DOHH2 (cell line): ENCODE results near the gene KRTAP10-9.
"Not testable (repeated sequence)": the region's sequence is repeated elsewhere in the genome, so short reads cannot be mapped to it uniquely, and the experiment has no call there.

Source experiments
- H3F3A ChIP-seq: fragments of 200-600 bp; sonication (generic), shearing (Covaris generic); 2 replicates; pipeline ENCODE4 v1.6.0; 2016; ENCODE audit warnings: antibody characterized with exemption, mild to moderate bottlenecking; ENCODE audit not compliant: control insufficient read depth, insufficient read depth
- H3K27ac ChIP-seq: fragments of 200-600 bp; sonication (generic); 2 replicates; pipeline ENCODE4 v1.5.1; 2014; ENCODE audit warnings: low read depth, mild to moderate bottlenecking, low read length, moderate library complexity
- H3K27me3 ChIP-seq: fragments of 200-600 bp; sonication (generic); 2 replicates; pipeline ENCODE4 v1.6.1; 2014; ENCODE audit warnings: mild to moderate bottlenecking, low read length, mixed read lengths; ENCODE audit not compliant: control insufficient read depth
- H3K36me3 ChIP-seq: fragments of 200-600 bp; sonication (generic); 2 replicates; pipeline ENCODE4 v1.6.1; 2014; ENCODE audit warnings: mild to moderate bottlenecking, low read length, moderate library complexity, mixed read lengths; ENCODE audit not compliant: control insufficient read depth
- H3K4me1 ChIP-seq: fragments of 200-600 bp; sonication (generic); 2 replicates; pipeline ENCODE4 v1.6.1; 2014; ENCODE audit warnings: mild to moderate bottlenecking, low read length, mixed read lengths; ENCODE audit not compliant: control insufficient read depth
- H3K4me2 ChIP-seq: fragments of 200-600 bp; sonication (generic); 2 replicates; pipeline ENCODE4 v1.6.0; 2014; ENCODE audit warnings: mild to moderate bottlenecking, low read length, moderate library complexity
- H3K4me3 ChIP-seq: fragments of 200-600 bp; sonication (generic); 2 replicates; pipeline ENCODE4 v1.5.1; 2014; ENCODE audit warnings: mild to moderate bottlenecking, low read length, mixed read lengths
- H3K79me2 ChIP-seq: fragments of 200-600 bp; sonication (generic); 2 replicates; pipeline ENCODE4 v1.6.1; 2014; ENCODE audit warnings: mild to moderate bottlenecking, low read length, mixed read lengths; ENCODE audit not compliant: control insufficient read depth
- H3K9me2 ChIP-seq: fragments of 200-600 bp; sonication (generic); replicated peaks from 2 replicates; pipeline ENCODE4 v1.6.1; 2014; ENCODE audit warnings: mild to moderate bottlenecking, low read length, mixed read lengths; ENCODE audit not compliant: control insufficient read depth
- H3K9me3 ChIP-seq: fragments of 200-600 bp; sonication (generic); 2 replicates; pipeline ENCODE4 v1.6.1; 2014; ENCODE audit warnings: antibody characterized with exemption, low read length, mixed read lengths; ENCODE audit not compliant: control insufficient read depth, insufficient read depth
- H4K20me1 ChIP-seq: fragments of 200-600 bp; sonication (generic); 2 replicates; pipeline ENCODE4 v1.6.0; 2014; ENCODE audit warnings: low read depth, mild to moderate bottlenecking, antibody characterized with exemption, low read length, moderate library complexity; ENCODE audit not compliant: control insufficient read depth, insufficient read depth
- CTCF ChIP-seq: fragments of 200-600 bp; sonication (generic); IDR thresholded peaks from one replicate; pipeline ENCODE4 v1.5.1; 2014; ENCODE audit warnings: antibody characterized with exemption, mild to moderate bottlenecking, low read depth, low read length; ENCODE audit not compliant: poor library complexity, severe bottlenecking
- EZH2phosphoT487 ChIP-seq: fragments of 200-600 bp; sonication (generic); IDR thresholded peaks from 2 replicates; pipeline ENCODE4 v1.6.1; 2017; ENCODE audit warnings: borderline replicate concordance, mild to moderate bottlenecking, antibody characterized with exemption, low read length, moderate library complexity, mixed read lengths

The KRTAP10-9 gene

GRCh38 chr21:44589094-44589493 is 37.8 kb upstream of the KRTAP10-9 start:
- H4K20me1 ChIP-seq, result no peaks in the 10 kb centered on the region
- TF ChIP-seq CTCF (no peak), EZH2phosphoT487 (no peak)
- no peak overlapping the region for H3K27ac ChIP-seq
- no peak overlapping the region for H3K4me3 ChIP-seq
- H3K4me1 ChIP-seq, result no peaks in the 10 kb centered on the region
- H3F3A ChIP-seq, result no peaks in the 10 kb centered on the region
- no peaks in the 10 kb centered on the region for H3K79me2 ChIP-seq
- no peaks in the 10 kb centered on the region for H3K36me3 ChIP-seq
- H3K9me2 ChIP-seq, result no peaks in the 10 kb centered on the region
- H3K4me2 ChIP-seq, result no peak overlapping the region
- no peaks in the 10 kb centered on the region for H3K9me3 ChIP-seq
- no peaks in the 10 kb centered on the region for H3K27me3 ChIP-seq

DNA sequence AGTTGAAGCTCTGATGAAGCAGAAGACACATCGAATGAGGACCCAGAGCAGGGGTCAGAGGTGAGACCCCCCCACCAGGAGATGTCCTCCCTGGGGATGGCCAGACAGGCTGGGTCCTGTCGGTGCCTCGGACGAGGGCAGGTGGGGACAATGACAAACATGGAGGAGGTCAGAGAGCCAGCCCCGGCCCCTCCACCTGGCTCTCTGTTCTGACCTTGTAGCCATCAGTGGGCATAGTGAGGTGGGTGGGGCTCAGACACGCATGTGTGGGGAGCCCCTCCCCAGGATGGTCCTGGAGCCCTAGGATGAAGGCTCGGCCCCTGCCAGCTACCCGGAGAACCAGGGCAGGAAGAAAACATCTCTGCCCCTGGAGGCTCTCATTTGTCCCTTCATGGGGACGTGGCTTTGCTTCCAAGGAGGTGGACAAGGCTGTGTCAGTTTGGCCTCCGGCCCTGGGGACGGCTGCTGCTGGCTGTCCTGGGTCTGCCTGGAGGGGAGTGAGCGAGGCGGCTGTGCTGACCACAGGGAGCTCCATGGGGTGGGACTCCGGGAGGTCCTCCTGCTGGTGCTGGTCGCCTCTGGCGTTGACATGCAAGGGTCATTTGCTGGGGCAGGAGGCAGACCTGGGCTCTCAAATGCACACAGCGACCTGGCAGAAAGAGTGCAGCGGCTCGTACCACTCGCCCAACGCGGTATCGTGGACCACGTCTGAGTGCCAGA is 37.1 kb upstream of the KRTAP10-9 start:
- Histone ChIP-seq H3K9me3 (no peaks in the 10 kb centered on the region), H3K27ac (no peak overlapping the region), H3F3A (no peaks in the 10 kb centered on the region), H3K9me2 (no peaks in the 10 kb centered on the region), H3K79me2 (no peaks in the 10 kb centered on the region), H3K4me1 (no peaks in the 10 kb centered on the region), H3K4me2 (no peak overlapping the region), H3K4me3 (no peak overlapping the region), H4K20me1 (no peaks in the 10 kb centered on the region), H3K36me3 (no peaks in the 10 kb centered on the region), H3K27me3 (no peaks in the 10 kb centered on the region)
- TF ChIP-seq CTCF (no peak), EZH2phosphoT487 (no peak)

- Histone ChIP-seq H3K4me1 (no peaks in the 10 kb centered on the region), H3K79me2 (no peaks in the 10 kb centered on the region), H3K4me3 (no peak overlapping the region), H3K9me3 (no peaks in the 10 kb centered on the region), H3F3A (no peaks in the 10 kb centered on the region), H3K4me2 (no peak overlapping the region), H3K27me3 (no peaks in the 10 kb centered on the region), H3K9me2 (no peaks in the 10 kb centered on the region), H4K20me1 (no peaks in the 10 kb centered on the region), H3K27ac (no peak overlapping the region), H3K36me3 (no peaks in the 10 kb centered on the region)
- TF ChIP-seq EZH2phosphoT487, result no peak
- no peak for TF ChIP-seq CTCF
These were observed 36.6 kb upstream of the KRTAP10-9 start for GRCh38 chr21:44590311-44590721.

GRCh38 chr21:44590897-44591800 is 35.7 kb upstream of the KRTAP10-9 start:
- not testable (repeated sequence) for H3K4me2 ChIP-seq, H3K79me2 ChIP-seq, H3K9me3 ChIP-seq, H4K20me1 ChIP-seq, H3F3A ChIP-seq, H3K9me2 ChIP-seq, H3K36me3 ChIP-seq, H3K27me3 ChIP-seq, H3K4me3 ChIP-seq, H3K4me1 ChIP-seq, H3K27ac ChIP-seq

DNA sequence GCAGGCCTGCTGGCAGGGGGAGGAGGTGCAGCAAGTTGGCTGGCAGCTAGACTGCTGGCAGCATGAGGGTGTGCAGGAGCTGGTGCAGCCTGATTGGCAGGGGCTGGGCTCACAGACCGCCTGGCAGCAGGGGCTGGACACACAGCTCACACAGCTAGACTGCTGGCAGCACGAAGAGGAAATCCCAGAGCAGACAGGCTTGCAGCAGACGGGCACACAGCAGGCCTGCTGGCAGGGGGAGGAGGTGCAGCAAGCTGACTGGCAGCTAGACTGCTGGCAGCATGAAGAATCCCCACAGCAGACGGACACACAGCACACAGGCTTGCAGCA is 35.1 kb upstream of the KRTAP10-9 start:
- not testable (repeated sequence) for H3K79me2 ChIP-seq, H3K9me2 ChIP-seq, H3K36me3 ChIP-seq, H3K27ac ChIP-seq, H3K27me3 ChIP-seq, H3K9me3 ChIP-seq, H3K4me2 ChIP-seq, H3F3A ChIP-seq, H4K20me1 ChIP-seq, H3K4me1 ChIP-seq, H3K4me3 ChIP-seq
